ENCODE measurements around the gene NOD1.

DNA sequence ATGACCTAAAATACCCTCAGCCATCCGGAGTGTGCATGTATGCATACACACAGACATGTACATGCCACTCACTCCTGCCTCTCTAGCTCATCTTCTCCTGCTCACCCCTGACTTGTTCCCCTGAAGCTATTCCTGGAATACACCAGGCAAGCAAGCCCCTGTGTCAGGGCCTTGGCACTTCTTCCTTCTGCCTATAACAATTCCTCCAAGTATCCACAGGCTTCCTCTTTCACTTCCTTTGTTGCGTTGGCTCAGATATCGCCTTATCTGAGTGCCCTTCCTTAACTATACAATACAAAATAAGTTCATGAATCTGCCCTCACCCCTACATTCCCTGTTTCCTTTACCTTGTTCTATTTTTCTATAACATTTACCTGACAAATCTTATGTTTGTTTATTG lies 88.8 kb downstream of the NOD1 start:
- TF ChIP-seq NFIC (IDR thresholded peaks at IDR 0.05; ENCODE audit: low read length) (no peak), EZH2 (conservative IDR thresholded peaks at IDR 0.05; ENCODE audit: low read depth, low read length) (no peak), SATB2 (CRISPR knock-in tag; IDR thresholded peaks at IDR 0.05) (no peak), ESRRA (CRISPR knock-in tag; IDR thresholded peaks at IDR 0.05; ENCODE audit: low read depth) (no peak), RNF2 (conservative IDR thresholded peaks at IDR 0.05; ENCODE audit: low read depth) (no peak), ZNF782 (CRISPR knock-in tag; IDR thresholded peaks at IDR 0.05; ENCODE audit: borderline replicate concordance) (no peak), TEAD2 (CRISPR knock-in tag; IDR thresholded peaks at IDR 0.05) (no peak), XBP1 (CRISPR knock-in tag; IDR thresholded peaks at IDR 0.05) (no peak), YY1 (IDR thresholded peaks at IDR 0.05; ENCODE audit: insufficient read depth, insufficient replicate concordance, low read depth, low read length) (no peak)
- TF ChIP-seq, protein P1, sequence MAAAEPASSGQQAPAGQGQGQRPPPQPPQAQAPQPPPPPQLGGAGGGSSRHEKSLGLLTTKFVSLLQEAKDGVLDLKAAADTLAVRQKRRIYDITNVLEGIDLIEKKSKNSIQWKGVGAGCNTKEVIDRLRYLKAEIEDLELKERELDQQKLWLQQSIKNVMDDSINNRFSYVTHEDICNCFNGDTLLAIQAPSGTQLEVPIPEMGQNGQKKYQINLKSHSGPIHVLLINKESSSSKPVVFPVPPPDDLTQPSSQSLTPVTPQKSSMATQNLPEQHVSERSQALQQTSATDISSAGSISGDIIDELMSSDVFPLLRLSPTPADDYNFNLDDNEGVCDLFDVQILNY (CRISPR knock-in tag; conservative IDR thresholded peaks at IDR 0.05) = no peak
- TF ChIP-seq, protein P2, sequence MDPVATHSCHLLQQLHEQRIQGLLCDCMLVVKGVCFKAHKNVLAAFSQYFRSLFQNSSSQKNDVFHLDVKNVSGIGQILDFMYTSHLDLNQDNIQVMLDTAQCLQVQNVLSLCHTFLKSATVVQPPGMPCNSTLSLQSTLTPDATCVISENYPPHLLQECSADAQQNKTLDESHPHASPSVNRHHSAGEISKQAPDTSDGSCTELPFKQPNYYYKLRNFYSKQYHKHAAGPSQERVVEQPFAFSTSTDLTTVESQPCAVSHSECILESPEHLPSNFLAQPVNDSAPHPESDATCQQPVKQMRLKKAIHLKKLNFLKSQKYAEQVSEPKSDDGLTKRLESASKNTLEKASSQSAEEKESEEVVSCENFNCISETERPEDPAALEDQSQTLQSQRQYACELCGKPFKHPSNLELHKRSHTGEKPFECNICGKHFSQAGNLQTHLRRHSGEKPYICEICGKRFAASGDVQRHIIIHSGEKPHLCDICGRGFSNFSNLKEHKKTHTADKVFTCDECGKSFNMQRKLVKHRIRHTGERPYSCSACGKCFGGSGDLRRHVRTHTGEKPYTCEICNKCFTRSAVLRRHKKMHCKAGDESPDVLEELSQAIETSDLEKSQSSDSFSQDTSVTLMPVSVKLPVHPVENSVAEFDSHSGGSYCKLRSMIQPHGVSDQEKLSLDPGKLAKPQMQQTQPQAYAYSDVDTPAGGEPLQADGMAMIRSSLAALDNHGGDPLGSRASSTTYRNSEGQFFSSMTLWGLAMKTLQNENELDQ (CRISPR knock-in tag; IDR thresholded peaks at IDR 0.05; ENCODE audit: borderline replicate concordance) = no peak
- TF ChIP-seq, protein P3, sequence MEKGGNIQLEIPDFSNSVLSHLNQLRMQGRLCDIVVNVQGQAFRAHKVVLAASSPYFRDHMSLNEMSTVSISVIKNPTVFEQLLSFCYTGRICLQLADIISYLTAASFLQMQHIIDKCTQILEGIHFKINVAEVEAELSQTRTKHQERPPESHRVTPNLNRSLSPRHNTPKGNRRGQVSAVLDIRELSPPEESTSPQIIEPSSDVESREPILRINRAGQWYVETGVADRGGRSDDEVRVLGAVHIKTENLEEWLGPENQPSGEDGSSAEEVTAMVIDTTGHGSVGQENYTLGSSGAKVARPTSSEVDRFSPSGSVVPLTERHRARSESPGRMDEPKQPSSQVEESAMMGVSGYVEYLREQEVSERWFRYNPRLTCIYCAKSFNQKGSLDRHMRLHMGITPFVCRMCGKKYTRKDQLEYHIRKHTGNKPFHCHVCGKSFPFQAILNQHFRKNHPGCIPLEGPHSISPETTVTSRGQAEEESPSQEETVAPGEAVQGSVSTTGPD (CRISPR knock-in tag; IDR thresholded peaks at IDR 0.05) = no peak
- TF ChIP-seq, protein P4, sequence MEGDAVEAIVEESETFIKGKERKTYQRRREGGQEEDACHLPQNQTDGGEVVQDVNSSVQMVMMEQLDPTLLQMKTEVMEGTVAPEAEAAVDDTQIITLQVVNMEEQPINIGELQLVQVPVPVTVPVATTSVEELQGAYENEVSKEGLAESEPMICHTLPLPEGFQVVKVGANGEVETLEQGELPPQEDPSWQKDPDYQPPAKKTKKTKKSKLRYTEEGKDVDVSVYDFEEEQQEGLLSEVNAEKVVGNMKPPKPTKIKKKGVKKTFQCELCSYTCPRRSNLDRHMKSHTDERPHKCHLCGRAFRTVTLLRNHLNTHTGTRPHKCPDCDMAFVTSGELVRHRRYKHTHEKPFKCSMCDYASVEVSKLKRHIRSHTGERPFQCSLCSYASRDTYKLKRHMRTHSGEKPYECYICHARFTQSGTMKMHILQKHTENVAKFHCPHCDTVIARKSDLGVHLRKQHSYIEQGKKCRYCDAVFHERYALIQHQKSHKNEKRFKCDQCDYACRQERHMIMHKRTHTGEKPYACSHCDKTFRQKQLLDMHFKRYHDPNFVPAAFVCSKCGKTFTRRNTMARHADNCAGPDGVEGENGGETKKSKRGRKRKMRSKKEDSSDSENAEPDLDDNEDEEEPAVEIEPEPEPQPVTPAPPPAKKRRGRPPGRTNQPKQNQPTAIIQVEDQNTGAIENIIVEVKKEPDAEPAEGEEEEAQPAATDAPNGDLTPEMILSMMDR (CRISPR knock-in tag; IDR thresholded peaks at IDR 0.05) = no peak
- TF ChIP-seq, protein P5, sequence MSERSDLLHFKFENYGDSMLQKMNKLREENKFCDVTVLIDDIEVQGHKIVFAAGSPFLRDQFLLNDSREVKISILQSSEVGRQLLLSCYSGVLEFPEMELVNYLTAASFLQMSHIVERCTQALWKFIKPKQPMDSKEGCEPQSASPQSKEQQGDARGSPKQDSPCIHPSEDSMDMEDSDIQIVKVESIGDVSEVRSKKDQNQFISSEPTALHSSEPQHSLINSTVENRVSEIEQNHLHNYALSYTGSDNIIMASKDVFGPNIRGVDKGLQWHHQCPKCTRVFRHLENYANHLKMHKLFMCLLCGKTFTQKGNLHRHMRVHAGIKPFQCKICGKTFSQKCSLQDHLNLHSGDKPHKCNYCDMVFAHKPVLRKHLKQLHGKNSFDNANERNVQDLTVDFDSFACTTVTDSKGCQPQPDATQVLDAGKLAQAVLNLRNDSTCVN (CRISPR knock-in tag; IDR thresholded peaks at IDR 0.05; ENCODE audit: borderline replicate concordance) = no peak

Data from HepG2 (cell line).